ENCODE results near the gene PTTG1IP2. TPM values are rescaled to one million over a fixed set of nuclear protein-coding genes. Genes with fewer than 3 reads are reported as not detected.

Gene PTTG1IP2
- total RNA-seq, 1 donor from 2014 or later: not detected

DNA sequence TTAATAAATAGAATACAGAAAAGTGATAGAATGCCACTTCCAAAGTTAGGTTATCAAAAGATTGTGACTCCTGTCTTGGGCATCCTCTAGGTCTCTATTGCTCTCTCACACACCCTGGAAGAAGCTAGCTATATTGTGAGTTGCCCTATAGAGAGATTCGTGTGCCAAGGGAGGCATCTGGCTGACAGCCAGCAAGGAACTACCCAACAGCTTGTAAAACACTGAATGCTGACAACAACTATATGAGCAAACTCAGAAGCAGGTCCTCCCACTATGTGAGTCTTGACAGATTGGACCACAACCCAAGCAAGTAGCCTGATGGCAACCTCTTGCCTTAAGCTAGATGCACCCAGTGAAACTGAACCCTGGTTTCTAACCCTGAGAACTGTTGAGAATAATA is 71.0 kb downstream of the PTTG1IP2 start:
- intact Hi-C loops (cut with DNase I): no loop called here
- DNase-seq (ENCODE audit: low spot score): no peak

DNA sequence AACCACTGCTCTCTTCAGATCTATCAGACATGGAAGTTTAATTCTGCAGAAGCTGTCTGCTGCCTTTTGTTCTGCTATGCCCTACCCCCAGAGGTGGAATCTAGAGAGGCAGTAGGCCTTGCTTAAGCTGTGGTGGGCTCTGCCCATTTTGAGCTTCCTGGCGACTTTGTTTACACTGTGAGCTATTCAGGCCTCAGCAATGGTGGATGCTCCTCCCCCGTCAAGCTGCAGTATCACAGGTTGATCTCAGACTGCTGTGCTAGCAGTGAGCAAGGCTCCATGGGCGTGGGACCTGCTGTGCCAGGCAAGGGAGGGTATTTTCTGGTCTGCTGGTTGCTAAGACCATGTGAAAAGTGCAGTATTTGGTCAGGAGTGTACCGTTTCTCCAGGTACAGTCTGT is 81.6 kb downstream of the PTTG1IP2 start:
- no peak for DNase-seq (ENCODE audit: low spot score)
- intact Hi-C loops (cut with DNase I): loop anchor here (5.0 kb wide), 1 partner anchor 481 kb away; no protein-coding TSS in a partner anchor

DNA sequence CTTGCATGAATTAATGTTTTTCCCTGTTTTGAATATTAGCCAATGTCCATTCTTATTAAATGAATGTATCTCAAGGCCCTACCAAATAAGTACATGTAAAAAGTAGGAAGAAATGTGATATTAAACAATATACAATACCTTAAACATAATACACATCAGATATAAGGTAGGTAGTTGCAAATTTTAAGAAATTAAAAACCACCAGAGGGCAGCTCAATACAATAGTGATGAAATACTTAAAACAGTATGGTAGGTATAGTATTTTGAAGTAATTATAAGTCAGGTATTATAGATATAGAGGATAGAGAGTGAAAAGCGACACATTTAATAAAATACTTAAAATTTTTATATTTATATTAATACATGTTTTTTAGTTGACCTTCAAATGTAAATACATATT is 83.1 kb downstream of the PTTG1IP2 start:
- DNase-seq (ENCODE audit: low spot score): no peak
- intact Hi-C loops (cut with DNase I): loop anchor here (5.0 kb wide), 1 partner anchor 480 kb away; no protein-coding TSS in a partner anchor

DNA sequence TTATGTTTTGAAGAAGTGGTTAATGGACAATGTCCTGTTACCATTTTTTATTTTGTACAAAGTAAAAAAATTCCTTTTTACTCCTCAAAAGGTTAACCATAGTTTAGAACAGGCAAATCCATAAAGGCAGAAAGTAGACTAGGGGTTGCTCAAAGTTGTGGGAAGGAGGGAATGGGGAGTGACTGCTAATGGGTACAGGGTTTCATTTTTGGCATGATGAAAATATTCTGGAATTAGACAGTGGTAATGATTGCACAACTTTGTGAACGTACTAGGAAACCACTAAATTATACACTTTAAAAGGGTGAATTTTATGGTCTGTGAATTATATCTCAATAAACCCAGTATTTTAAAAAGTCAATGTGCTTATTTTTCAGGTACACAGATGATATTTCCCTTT is 91.3 kb downstream of the PTTG1IP2 start:
- intact Hi-C loops (cut with DNase I): no loop called here
- no peak for DNase-seq (ENCODE audit: low spot score)

Other genes starting within 250 kb of the PTTG1IP2 start
- 3.6 TPM for gene CFAP69, start 224.5 kb upstream of the PTTG1IP2 start, total RNA-seq
- gene FAM237B, start 148.3 kb upstream of the PTTG1IP2 start, total RNA-seq: not detected
- 19.4 TPM for gene GTPBP10, start 122.9 kb upstream of the PTTG1IP2 start, total RNA-seq
- 19.9 TPM for gene CLDN12, start 66.2 kb upstream of the PTTG1IP2 start, total RNA-seq
- 25.7 TPM for gene CDK14, start 126.7 kb downstream of the PTTG1IP2 start, total RNA-seq

Data from cardiac septum (tissue), 1 donor.